Neuronal stem cell (in vitro differentiated cells): ENCODE measurements around the gene SARDH.

Experiments used
- DNase-seq: peaks from one replicate; pipeline ENCODE4 v3.0.0-alpha.2; 2013; ENCODE audit warnings: low spot score
- H2AFZ ChIP-seq: one replicate; pipeline ENCODE4 v1.6.1; 2013; ENCODE audit warnings: mild to moderate bottlenecking, low read length, inconsistent platforms
- H2AK5ac ChIP-seq: 2 replicates; pipeline ENCODE4 v1.6.1; 2013; ENCODE audit warnings: low read depth, mild to moderate bottlenecking, inconsistent platforms, low read length, moderate library complexity, mixed read lengths
- H2BK120ac ChIP-seq: 2 replicates; pipeline ENCODE4 v1.6.1; 2013; ENCODE audit warnings: low read depth, mild to moderate bottlenecking, inconsistent platforms, low read length, moderate library complexity, mixed read lengths
- H2BK12ac ChIP-seq: one replicate; pipeline ENCODE4 v1.6.1; 2013; ENCODE audit warnings: low read length, inconsistent platforms
- H2BK15ac ChIP-seq: 2 replicates; pipeline ENCODE4 v1.6.1; 2013; ENCODE audit warnings: mild to moderate bottlenecking, low read length, inconsistent platforms, mixed read lengths
- H2BK5ac ChIP-seq: one replicate; pipeline ENCODE4 v1.6.1; 2013; ENCODE audit warnings: inconsistent platforms, mild to moderate bottlenecking, low read length, moderate library complexity
- H3K14ac ChIP-seq: one replicate; pipeline ENCODE4 v1.6.1; 2013; ENCODE audit warnings: low read length, inconsistent platforms
- H3K18ac ChIP-seq: 2 replicates; pipeline ENCODE4 v1.6.1; 2013; ENCODE audit warnings: low read length, inconsistent platforms
- H3K23ac ChIP-seq: 2 replicates; pipeline ENCODE4 v1.6.1; 2013; ENCODE audit warnings: low read depth, mild to moderate bottlenecking, mixed read lengths, low read length, inconsistent platforms; ENCODE audit not compliant: poor library complexity
- H3K27ac ChIP-seq: replicated peaks from 3 replicates; pipeline ENCODE4 v1.5.1; 2013; ENCODE audit warnings: low read length, inconsistent platforms
- H3K27me3 ChIP-seq, 3 experiments: 2 replicates each; pipeline ENCODE4 v1.6.1; 2013; ENCODE audit warnings: low read length in 3 of 3, mild to moderate bottlenecking in 2 of 3, inconsistent platforms in 1 of 3, low read depth in 1 of 3, mixed read lengths in 1 of 3, moderate library complexity in 1 of 3; ENCODE audit not compliant: control insufficient read depth in 3 of 3, insufficient read depth in 3 of 3
- H3K36me3 ChIP-seq, 2 donors: replicated peaks in 1 of 2; 2 replicates each; pipeline ENCODE4 v1.6.1; 2013; ENCODE audit warnings: low read length in 2 of 2; ENCODE audit not compliant: control insufficient read depth in 2 of 2, insufficient read depth in 2 of 2
- H3K4ac ChIP-seq: 2 replicates; pipeline ENCODE4 v1.6.1; 2013; ENCODE audit warnings: inconsistent platforms, mild to moderate bottlenecking, low read length, moderate library complexity
- H3K4me1 ChIP-seq, 2 donors: 1 replicate in 1 of 2; 2 replicates in 1 of 2; pipeline ENCODE4 v1.6.1; 2013; ENCODE audit warnings: low read length in 2 of 2, low read depth in 1 of 2; ENCODE audit not compliant: control insufficient read depth in 2 of 2, insufficient read depth in 1 of 2
- H3K4me2 ChIP-seq: one replicate; pipeline ENCODE4 v1.6.1; 2013; ENCODE audit warnings: mild to moderate bottlenecking, low read length, inconsistent platforms; ENCODE audit not compliant: insufficient read depth, poor library complexity, severe bottlenecking
- H3K4me3 ChIP-seq, 2 donors: 2 replicates each; pipeline ENCODE4 v1.5.1; 2013; ENCODE audit warnings: low read length in 2 of 2, mild to moderate bottlenecking in 2 of 2, inconsistent platforms in 1 of 2, moderate library complexity in 1 of 2
- H3K79me1 ChIP-seq: one replicate; pipeline ENCODE4 v1.6.1; 2013; ENCODE audit warnings: low read depth, mild to moderate bottlenecking, inconsistent platforms, low read length, moderate library complexity
- H3K9ac ChIP-seq: one replicate; pipeline ENCODE4 v1.6.1; 2013; ENCODE audit warnings: mild to moderate bottlenecking, low read depth, low read length, inconsistent platforms; ENCODE audit not compliant: poor library complexity
- H3K9me3 ChIP-seq, 2 donors: replicated peaks in 1 of 2; 2 replicates each; pipeline versions ENCODE3 to v1.6.1; 2013; ENCODE audit warnings: low read length in 2 of 2, mild to moderate bottlenecking in 2 of 2, inconsistent platforms in 1 of 2, low read depth in 1 of 2, mixed read lengths in 1 of 2, moderate library complexity in 1 of 2; ENCODE audit not compliant: control insufficient read depth in 2 of 2, insufficient read depth in 1 of 2
- H4K8ac ChIP-seq: one replicate; pipeline ENCODE4 v1.6.1; 2013; ENCODE audit warnings: low read depth, mild to moderate bottlenecking, inconsistent platforms, low read length, moderate library complexity
- H4K91ac ChIP-seq: one replicate; pipeline ENCODE4 v1.6.1; 2013; ENCODE audit warnings: low read length, low read depth, mild to moderate bottlenecking, inconsistent platforms; ENCODE audit not compliant: poor library complexity
- WGBS, 2 donors: extraction: QIAGEN DNeasy Blood & Tissue Kit; methylation state at CpG; one replicate each; pipeline ENCODE4 v1.1.7; 2013; ENCODE audit warnings: missing lambda C conversion rate in 2 of 2, mixed read lengths in 1 of 2; ENCODE audit not compliant: insufficient read length in 2 of 2, insufficient replicate concordance in 1 of 2; ENCODE audit errors: extremely low coverage in 2 of 2; 5-methylcytosine and 5-hydroxymethylcytosine counted together

SARDH gene

DNA sequence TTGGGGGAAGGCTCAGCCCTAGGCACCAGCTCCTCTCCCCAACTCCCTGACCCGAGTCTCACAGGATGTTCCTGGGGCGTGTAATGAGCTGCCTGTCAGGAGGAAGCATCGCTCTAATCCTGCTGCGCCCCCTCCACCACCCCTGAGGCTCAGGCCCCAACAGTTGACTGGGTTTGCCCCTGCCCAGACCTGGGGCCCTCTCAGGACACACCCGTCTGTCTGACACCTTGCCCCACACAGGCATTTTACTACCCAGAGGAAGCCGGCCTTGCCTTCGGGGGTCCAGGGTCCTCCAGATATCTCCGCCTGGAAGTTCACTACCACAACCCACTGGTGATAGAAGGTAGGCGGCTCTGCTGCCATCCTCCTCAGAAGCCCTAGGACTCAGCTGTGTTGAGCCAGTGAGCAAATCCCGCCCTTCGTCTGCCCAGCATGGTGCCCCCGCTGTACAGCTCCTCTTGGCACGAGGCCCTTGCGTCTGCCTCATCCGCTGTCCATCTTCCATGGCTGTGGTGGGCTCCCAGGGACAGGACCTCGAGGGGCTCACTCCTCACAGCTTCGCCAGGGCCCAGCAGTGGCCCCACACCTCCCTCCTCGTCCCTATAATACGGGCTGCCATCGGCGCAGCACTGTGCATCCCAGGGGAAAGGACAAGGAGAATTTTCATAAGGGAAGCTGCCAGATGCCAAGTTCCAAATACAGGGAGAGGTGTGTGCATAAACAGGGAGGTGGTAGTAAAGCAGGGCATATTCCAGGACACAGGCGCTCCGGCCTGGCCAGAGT lies 94.0 kb downstream of the SARDH start:
- H3K4me1 ChIP-seq = peaks cover 0 to 12% of the 10 kb centered on the region in 2 donors
- no peaks in the 10 kb centered on the region for H3K79me1 ChIP-seq
- peak overlapping the region; percentile 85 for H2BK12ac ChIP-seq
- H2BK5ac ChIP-seq = peak overlapping the region; percentile 54
- H2BK120ac ChIP-seq = no peak overlapping the region
- H3K18ac ChIP-seq = peak overlapping the region; percentile 27
- H3K9me3 ChIP-seq = no peaks in the 10 kb centered on the region
- no peak overlapping the region for H2AFZ ChIP-seq
- no peak for DNase-seq
- peak overlapping the region; percentile 61 for H2AK5ac ChIP-seq
- no peak overlapping the region for H4K8ac ChIP-seq
- H3K36me3 ChIP-seq = no peaks in the 10 kb centered on the region
- no peak overlapping the region for H4K91ac ChIP-seq
- no peak overlapping the region for H3K4me3 ChIP-seq
- H3K4ac ChIP-seq = no peak overlapping the region
- no peak overlapping the region for H3K27ac ChIP-seq
- peaks cover 0 to 32% (median 0%) of the 10 kb centered on the region in 3 experiments for H3K27me3 ChIP-seq
- no peak overlapping the region for H3K9ac ChIP-seq
- no peak overlapping the region for H3K23ac ChIP-seq
- no peak overlapping the region for H3K14ac ChIP-seq
- peak overlapping the region; percentile 60 for H2BK15ac ChIP-seq
- no peak overlapping the region for H3K4me2 ChIP-seq
- WGBS, 2 donors = no CpG with 5 or more reads among the region's 23 CpGs

DNA sequence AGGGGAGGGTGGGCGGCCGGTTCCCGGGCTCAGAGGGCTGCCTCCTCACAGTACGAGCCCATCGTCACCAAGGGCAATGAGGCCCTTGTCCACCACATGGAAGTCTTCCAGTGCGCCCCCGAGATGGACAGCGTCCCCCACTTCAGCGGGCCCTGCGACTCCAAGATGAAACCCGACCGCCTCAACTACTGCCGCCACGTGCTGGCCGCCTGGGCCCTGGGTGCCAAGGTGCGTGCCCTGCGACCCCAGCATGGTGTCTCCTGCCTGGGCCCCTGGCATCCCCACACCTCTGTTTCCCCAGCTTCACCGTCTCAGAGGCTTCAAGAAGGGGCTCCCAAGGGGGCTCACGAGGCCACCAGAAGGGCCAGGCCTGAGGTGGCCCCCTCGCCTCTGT lies 94.8 kb downstream of the SARDH start:
- Histone ChIP-seq H2AK5ac (no peak overlapping the region), H3K4ac (no peak overlapping the region), H3K4me1 (peaks cover 1 to 13% of the 10 kb centered on the region in 2 donors), H3K36me3 (no peaks in the 10 kb centered on the region), H2BK15ac (no peak overlapping the region), H3K9me3 (no peaks in the 10 kb centered on the region), H3K14ac (no peak overlapping the region), H2BK12ac (no peak overlapping the region), H3K4me3 (no peak overlapping the region), H3K4me2 (no peak overlapping the region), H2BK5ac (no peak overlapping the region), H4K91ac (no peak overlapping the region), H3K18ac (no peak overlapping the region), H2BK120ac (no peak overlapping the region), H3K27ac (no peak overlapping the region), H3K27me3 (peaks cover 0 to 32% (median 0%) of the 10 kb centered on the region in 3 experiments), H3K9ac (no peak overlapping the region), H3K23ac (no peak overlapping the region), H2AFZ (no peak overlapping the region), H3K79me1 (no peaks in the 10 kb centered on the region), H4K8ac (no peak overlapping the region)
- no peak for DNase-seq
- no CpG with 5 or more reads among the region's 20 CpGs for WGBS, 2 donors

DNA sequence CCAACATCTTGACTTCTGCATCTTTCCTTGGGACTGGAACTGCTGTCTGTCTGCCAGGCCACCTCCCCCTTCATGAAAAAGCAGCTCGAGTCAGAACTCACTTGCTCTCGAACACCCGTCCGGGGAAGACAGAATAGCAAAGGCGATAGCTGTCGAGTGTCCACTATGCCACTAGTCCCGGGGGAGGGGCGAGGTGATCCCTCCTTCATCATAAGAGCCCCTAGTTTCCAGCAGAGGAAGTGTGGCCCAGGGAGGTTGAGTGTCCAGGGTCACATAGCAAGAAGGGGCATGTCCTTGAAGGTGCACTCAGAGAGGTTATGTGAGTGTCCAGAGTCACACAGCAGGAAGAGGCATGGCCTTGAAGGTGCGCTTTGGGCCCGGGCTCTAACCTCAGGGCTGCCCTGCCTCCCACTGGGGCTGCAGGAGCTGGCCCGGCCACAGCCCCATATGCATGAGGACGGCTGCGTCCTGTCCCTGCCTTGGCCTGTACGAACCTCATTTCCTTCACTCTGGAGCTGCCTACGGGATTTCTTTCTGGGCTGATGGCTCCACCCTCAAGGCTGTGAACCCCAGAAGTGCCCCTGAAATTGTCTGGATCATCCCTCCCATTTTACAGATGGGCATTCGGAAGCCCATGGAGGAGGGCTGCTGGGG lies 95.3 kb downstream of the SARDH start:
- WGBS, 2 donors = no CpG with 5 or more reads among the region's 16 CpGs
- H3K4ac ChIP-seq = no peak overlapping the region
- H2BK120ac ChIP-seq = no peak overlapping the region
- H2AFZ ChIP-seq = no peak overlapping the region
- no peak for DNase-seq
- H2BK5ac ChIP-seq = no peak overlapping the region
- H2BK15ac ChIP-seq = no peak overlapping the region
- no peak overlapping the region for H4K91ac ChIP-seq
- H3K4me1 ChIP-seq = peaks cover 4 to 14% of the 10 kb centered on the region in 2 donors
- no peaks in the 10 kb centered on the region for H3K79me1 ChIP-seq
- H4K8ac ChIP-seq = no peak overlapping the region
- H3K18ac ChIP-seq = no peak overlapping the region
- no peaks in the 10 kb centered on the region for H3K36me3 ChIP-seq
- H3K9ac ChIP-seq = no peak overlapping the region
- H2BK12ac ChIP-seq = no peak overlapping the region
- H2AK5ac ChIP-seq = no peak overlapping the region
- H3K4me2 ChIP-seq = no peak overlapping the region
- no peak overlapping the region for H3K14ac ChIP-seq
- no peak overlapping the region for H3K27ac ChIP-seq
- no peaks in the 10 kb centered on the region for H3K9me3 ChIP-seq
- H3K27me3 ChIP-seq = peaks cover 0 to 34% (median 0%) of the 10 kb centered on the region in 3 experiments
- no peak overlapping the region for H3K4me3 ChIP-seq
- no peak overlapping the region for H3K23ac ChIP-seq

DNA sequence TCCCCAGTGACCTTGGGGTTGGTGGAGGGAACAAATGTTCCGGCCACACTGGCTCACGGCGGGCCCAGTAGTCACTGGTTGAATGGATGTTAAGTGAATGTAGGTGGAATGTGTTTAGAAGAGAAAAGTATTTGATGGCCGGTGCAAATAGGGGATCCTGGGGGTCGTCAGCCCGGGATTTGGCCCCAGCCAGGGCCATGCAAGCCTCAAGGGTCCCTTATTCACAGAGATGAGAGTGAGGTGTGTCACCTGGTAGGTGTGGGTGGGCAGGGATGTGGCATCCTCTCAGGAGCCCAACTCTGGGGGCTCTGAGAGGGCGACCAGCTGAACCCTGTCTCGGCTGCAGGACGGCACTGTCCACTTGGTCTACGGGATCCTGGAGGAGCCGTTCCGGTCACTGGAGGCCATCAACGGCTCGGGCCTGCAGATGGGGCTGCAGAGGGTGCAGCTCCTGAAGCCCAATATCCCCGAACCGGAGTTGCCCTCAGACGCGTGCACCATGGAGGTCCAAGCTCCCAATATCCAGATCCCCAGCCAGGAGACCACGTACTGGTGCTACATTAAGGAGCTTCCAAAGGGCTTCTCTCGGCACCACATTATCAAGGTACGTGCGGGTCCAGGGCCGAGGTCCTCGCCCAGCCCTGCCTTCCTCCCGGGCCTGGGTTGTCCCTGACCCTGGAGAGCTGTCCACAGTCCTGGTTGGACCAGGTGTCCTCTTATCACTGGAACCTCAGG lies 96.1 kb downstream of the SARDH start:
- Histone ChIP-seq H4K91ac (no peak overlapping the region), H3K18ac (peak overlapping the region; percentile 20), H3K4me3 (no peak overlapping the region), H3K27me3 (peaks cover 0 to 35% (median 0%) of the 10 kb centered on the region in 3 experiments), H3K9me3 (no peaks in the 10 kb centered on the region), H2BK12ac (no peak overlapping the region), H3K9ac (no peak overlapping the region), H2BK120ac (no peak overlapping the region), H2AK5ac (no peak overlapping the region), H3K4me2 (no peak overlapping the region), H3K4me1 (peaks cover 9 to 12% of the 10 kb centered on the region in 2 donors), H3K23ac (no peak overlapping the region), H3K36me3 (no peaks in the 10 kb centered on the region), H3K79me1 (no peaks in the 10 kb centered on the region), H3K27ac (no peak overlapping the region), H3K14ac (no peak overlapping the region), H2AFZ (no peak overlapping the region), H2BK5ac (no peak overlapping the region), H4K8ac (no peak overlapping the region), H2BK15ac (no peak overlapping the region), H3K4ac (no peak overlapping the region)
- 100% methylated on average over 1 of the region's 25 CpGs; no CpG with 5 or more reads in 1 of the 2 donors for WGBS, 2 donors
- DNase-seq = no peak
